PC-9 (cell line): ENCODE measurements around the gene NR2F1-AS1. TPM values are rescaled to one million over a fixed set of nuclear protein-coding genes. Genes with fewer than 3 reads are reported as not detected.
"Not testable (repeated sequence)": the region's sequence is repeated elsewhere in the genome, so short reads cannot be mapped to it uniquely, and the experiment has no call there.

Experiments used
- BruUV-seq: library from RNA; stranded (reverse); fragments of 400-500 nt; replicated peaks from 2 replicates; lab custom pipeline; 2021; lab: Mats Ljungman, UMichigan
- CTCF ChIA-PET: fragments of 300-600 bp; sonication (Branson Sonifier 250); formaldehyde crosslinking; loops from one replicate; lab custom pipeline; 2022; ENCODE audit warnings: antibody characterized with exemption; lab: Charles Lee
- POLR2A ChIA-PET: fragments of 300-600 bp; sonication (Branson Sonifier 250); formaldehyde crosslinking; loops from one replicate; lab custom pipeline; 2022; ENCODE audit warnings: antibody characterized with exemption; ENCODE audit not compliant: unreplicated experiment; lab: Charles Lee
- DNase-seq, 2 experiments: peaks; one replicate each; pipeline versions ENCODE4 v3.0.0 to v3.0.0-alpha.2; 2015 to 2022; ENCODE audit warnings: mixed read lengths in 1 of 2
- H2AFZ ChIP-seq: fragments of 200-600 bp; sonication (generic); 2 replicates; pipeline ENCODE4 v1.8.1; 2017; ENCODE audit warnings: antibody characterized with exemption
- H3F3A ChIP-seq: fragments of 200-600 bp; sonication (generic); 2 replicates; pipeline ENCODE4 v1.8.1; 2017; ENCODE audit warnings: antibody characterized with exemption, mild to moderate bottlenecking, low read depth; ENCODE audit not compliant: insufficient read depth
- H3K27ac ChIP-seq: fragments of 200-600 bp; sonication (generic); 2 replicates; pipeline ENCODE4 v1.6.1; 2016; ENCODE audit warnings: mixed run types
- H3K27me3 ChIP-seq: fragments of 200-600 bp; sonication (generic); 2 replicates; pipeline ENCODE4 v1.6.1; 2016; ENCODE audit warnings: low read depth, mixed run types; ENCODE audit not compliant: insufficient read depth
- H3K36me3 ChIP-seq: fragments of 200-600 bp; sonication (generic); 2 replicates; pipeline ENCODE4 v1.6.1; 2016; ENCODE audit warnings: low read depth, mixed run types
- H3K4me1 ChIP-seq: fragments of 200-600 bp; sonication (generic); replicated peaks from 2 replicates; pipeline ENCODE4 v1.6.1; 2016; ENCODE audit warnings: mixed run types; ENCODE audit not compliant: insufficient read depth
- H3K4me2 ChIP-seq: fragments of 200-600 bp; sonication (generic); 2 replicates; pipeline ENCODE4 v1.6.1; 2017; ENCODE audit warnings: mixed run types
- H3K4me3 ChIP-seq: fragments of 200-600 bp; sonication (generic); 2 replicates; pipeline ENCODE4 v1.6.1; 2016; ENCODE audit warnings: mixed run types
- H3K79me2 ChIP-seq: fragments of 200-600 bp; sonication (generic); 2 replicates; pipeline ENCODE4 v1.6.1; 2017; ENCODE audit warnings: low read depth, mixed run types
- H3K9me2 ChIP-seq: fragments of 200-600 bp; sonication (generic); 2 replicates; pipeline ENCODE4 v1.8.1; 2017; ENCODE audit warnings: mild to moderate bottlenecking; ENCODE audit not compliant: insufficient read depth
- H3K9me3 ChIP-seq: fragments of 200-600 bp; sonication (generic); 2 replicates; pipeline ENCODE4 v1.8.1; 2016; ENCODE audit warnings: low read depth; ENCODE audit not compliant: insufficient read depth
- H4K20me1 ChIP-seq: fragments of 200-600 bp; sonication (generic); 2 replicates; pipeline ENCODE4 v1.8.1; 2017; ENCODE audit not compliant: insufficient read depth
- EZH2 ChIP-seq: fragments of 200-600 bp; sonication (generic); IDR thresholded peaks from 2 replicates; pipeline ENCODE4 v1.8.0; 2017; ENCODE audit warnings: antibody characterized with exemption, low read depth
- intact Hi-C: fragments of 100-400 bp; cut with micrococcal nuclease; formaldehyde crosslinking; loops from one replicate; pipeline ENCODE4 v1.10.0; 2022; ENCODE audit not compliant: unreplicated experiment
- total RNA-seq: library from RNA; stranded (reverse); gene quantifications from 2 replicates; pipeline ENCODE4 v1.2.3, GENCODE V29; 2021
- TF ChIP-seq, protein P1 (sequence below): fragments of 200-600 bp; sonication (generic); conservative IDR thresholded peaks from 2 replicates; pipeline ENCODE4 v1.6.1; 2017; ENCODE audit warnings: mixed run types, antibody characterized with exemption, mild to moderate bottlenecking, moderate library complexity

The NR2F1-AS1 gene
- total RNA-seq, 1 experiment from 2014 or later = 6.0 TPM

DNA sequence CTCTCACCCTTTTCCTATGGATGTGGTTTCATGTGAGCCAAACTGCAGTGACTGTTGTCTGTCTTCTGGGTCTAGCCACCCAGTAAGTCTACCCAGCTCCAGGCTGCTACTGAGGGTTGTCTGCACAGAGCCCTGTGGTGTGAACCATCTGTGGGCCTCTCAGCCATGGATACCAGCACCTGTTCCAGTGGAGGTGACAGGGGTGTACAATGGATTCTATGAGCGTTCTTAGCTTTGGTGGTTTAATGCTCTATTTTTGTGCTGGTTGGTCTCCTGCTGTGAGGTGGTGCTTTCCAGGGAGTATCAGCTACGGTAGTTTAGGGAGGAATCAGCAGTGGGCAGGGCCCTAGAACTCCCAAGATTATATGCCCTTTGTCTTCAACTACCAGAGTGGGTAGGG, 186.7 kb downstream of the NR2F1-AS1 start:
- H3K9me2 ChIP-seq = no peaks in the 10 kb centered on the region
- intact Hi-C loops = no loop called here
- H3K27me3 ChIP-seq = no peaks in the 10 kb centered on the region
- H3K4me3 ChIP-seq = no peak overlapping the region
- H3F3A ChIP-seq = no peaks in the 10 kb centered on the region
- H3K79me2 ChIP-seq = no peaks in the 10 kb centered on the region
- H3K4me1 ChIP-seq = no peaks in the 10 kb centered on the region
- H3K27ac ChIP-seq = no peak overlapping the region
- DNase-seq = no peak
- H3K36me3 ChIP-seq = no peaks in the 10 kb centered on the region
- no peak overlapping the region for H2AFZ ChIP-seq
- CTCF ChIA-PET = no interaction called here
- no peak for TF ChIP-seq EZH2
- TF ChIP-seq, protein P1, sequence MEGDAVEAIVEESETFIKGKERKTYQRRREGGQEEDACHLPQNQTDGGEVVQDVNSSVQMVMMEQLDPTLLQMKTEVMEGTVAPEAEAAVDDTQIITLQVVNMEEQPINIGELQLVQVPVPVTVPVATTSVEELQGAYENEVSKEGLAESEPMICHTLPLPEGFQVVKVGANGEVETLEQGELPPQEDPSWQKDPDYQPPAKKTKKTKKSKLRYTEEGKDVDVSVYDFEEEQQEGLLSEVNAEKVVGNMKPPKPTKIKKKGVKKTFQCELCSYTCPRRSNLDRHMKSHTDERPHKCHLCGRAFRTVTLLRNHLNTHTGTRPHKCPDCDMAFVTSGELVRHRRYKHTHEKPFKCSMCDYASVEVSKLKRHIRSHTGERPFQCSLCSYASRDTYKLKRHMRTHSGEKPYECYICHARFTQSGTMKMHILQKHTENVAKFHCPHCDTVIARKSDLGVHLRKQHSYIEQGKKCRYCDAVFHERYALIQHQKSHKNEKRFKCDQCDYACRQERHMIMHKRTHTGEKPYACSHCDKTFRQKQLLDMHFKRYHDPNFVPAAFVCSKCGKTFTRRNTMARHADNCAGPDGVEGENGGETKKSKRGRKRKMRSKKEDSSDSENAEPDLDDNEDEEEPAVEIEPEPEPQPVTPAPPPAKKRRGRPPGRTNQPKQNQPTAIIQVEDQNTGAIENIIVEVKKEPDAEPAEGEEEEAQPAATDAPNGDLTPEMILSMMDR = no peak
- no TSS peak for BruUV-seq
- H3K9me3 ChIP-seq = peaks cover 8% of the 10 kb centered on the region; the same call in 1 of the 2 replicates
- no peak overlapping the region for H3K4me2 ChIP-seq
- POLR2A ChIA-PET = no interaction called here
- H4K20me1 ChIP-seq = no peaks in the 10 kb centered on the region

DNA sequence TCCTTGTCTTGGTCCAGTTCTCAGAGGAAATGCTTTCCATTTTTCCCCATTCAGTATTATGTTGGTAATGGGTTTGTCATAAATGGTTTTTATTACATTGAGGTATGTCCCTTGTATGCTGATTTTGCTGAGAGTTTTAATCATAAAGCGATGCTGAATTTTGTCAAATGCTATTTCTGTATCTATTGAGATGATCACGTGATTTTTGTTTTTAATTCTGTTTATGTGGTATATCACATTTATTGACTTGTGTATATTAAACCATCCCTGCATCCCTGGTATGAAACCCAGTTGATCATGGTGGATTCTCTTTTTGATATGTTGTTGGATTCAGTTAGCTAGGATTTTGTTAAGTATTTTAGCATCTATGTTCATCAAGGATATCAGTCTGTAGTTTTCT, 189.8 kb downstream of the NR2F1-AS1 start:
- H3K9me3 ChIP-seq, H3K4me2 ChIP-seq, CTCF ChIA-PET, H2AFZ ChIP-seq, H3K27ac ChIP-seq, H3K9me2 ChIP-seq, H3K36me3 ChIP-seq, H3K4me3 ChIP-seq, H3K79me2 ChIP-seq, H3K4me1 ChIP-seq, DNase-seq, POLR2A ChIA-PET, H4K20me1 ChIP-seq, BruUV-seq, intact Hi-C loops, H3F3A ChIP-seq, H3K27me3 ChIP-seq: not testable (repeated sequence)

DNA sequence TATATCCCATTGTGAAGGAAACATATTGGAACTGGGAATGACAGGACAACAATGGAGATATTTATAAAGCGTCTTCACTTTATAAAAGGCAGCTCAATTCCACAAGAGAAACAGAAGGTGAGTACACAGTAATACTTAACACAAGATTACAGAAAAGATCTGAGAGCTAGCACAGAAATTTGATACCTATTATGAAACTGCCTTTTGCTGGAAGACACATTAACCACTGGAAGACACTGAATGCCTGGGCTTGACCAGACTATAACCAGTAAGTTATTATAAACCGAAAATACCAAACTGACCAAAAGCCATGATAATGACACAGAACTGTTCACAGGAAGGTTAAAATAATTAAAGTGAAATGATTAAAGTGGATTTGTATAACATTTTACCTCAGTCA, 195.4 kb downstream of the NR2F1-AS1 start:
- no peaks in the 10 kb centered on the region; the same call in 1 of the 2 replicates for H3K9me3 ChIP-seq
- H3K79me2 ChIP-seq = no peaks in the 10 kb centered on the region
- BruUV-seq = no TSS peak
- H2AFZ ChIP-seq = no peak overlapping the region
- no peaks in the 10 kb centered on the region for H3K36me3 ChIP-seq
- intact Hi-C loops = no loop called here
- TF ChIP-seq, protein P1 = no peak
- no peak for TF ChIP-seq EZH2
- H3K27ac ChIP-seq = no peak overlapping the region
- H3K4me3 ChIP-seq = no peak overlapping the region
- H3K27me3 ChIP-seq = no peaks in the 10 kb centered on the region
- ChIA-PET POLR2A (no interaction called here), CTCF (no interaction called here)
- H3F3A ChIP-seq = no peaks in the 10 kb centered on the region
- H3K4me2 ChIP-seq = no peak overlapping the region
- H4K20me1 ChIP-seq = no peaks in the 10 kb centered on the region
- no peak for DNase-seq
- H3K4me1 ChIP-seq = no peaks in the 10 kb centered on the region
- H3K9me2 ChIP-seq = no peaks in the 10 kb centered on the region

DNA sequence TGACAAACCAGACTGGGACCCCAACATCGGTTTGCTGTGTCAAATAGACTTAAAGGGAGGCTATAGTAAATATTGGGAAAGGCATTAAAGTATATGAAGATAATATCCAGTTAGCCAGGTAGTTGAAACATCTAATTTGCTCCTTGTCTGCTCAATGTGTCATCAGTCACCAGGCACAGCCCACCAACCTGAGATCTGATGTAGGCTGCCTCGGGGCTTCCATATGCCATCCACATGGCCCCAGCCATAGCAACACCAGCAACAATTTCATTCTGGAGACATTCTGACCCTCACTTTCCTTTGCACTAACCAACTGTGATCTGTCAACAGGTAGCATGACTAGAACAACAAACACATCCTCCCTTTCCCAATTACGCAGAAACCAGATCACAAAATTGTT, 196.0 kb downstream of the NR2F1-AS1 start:
- TF ChIP-seq EZH2 = no peak
- TF ChIP-seq, protein P1 = no peak

More for the DNA sequence above, 196.0 kb downstream of the NR2F1-AS1 start:
- CTCF ChIA-PET = no interaction called here
- no peaks in the 10 kb centered on the region for H3K36me3 ChIP-seq
- no TSS peak for BruUV-seq
- H3K9me2 ChIP-seq = no peaks in the 10 kb centered on the region
- H4K20me1 ChIP-seq = no peaks in the 10 kb centered on the region
- H3K4me2 ChIP-seq = no peak overlapping the region
- H3K27me3 ChIP-seq = no peaks in the 10 kb centered on the region
- no peaks in the 10 kb centered on the region for H3K4me1 ChIP-seq
- H3K27ac ChIP-seq = no peak overlapping the region
- DNase-seq = no peak
- H3K9me3 ChIP-seq = no peaks in the 10 kb centered on the region; the same call in 1 of the 2 replicates
- POLR2A ChIA-PET = no interaction called here
- no peak overlapping the region for H2AFZ ChIP-seq
- H3F3A ChIP-seq = no peaks in the 10 kb centered on the region
- no peaks in the 10 kb centered on the region for H3K79me2 ChIP-seq
- H3K4me3 ChIP-seq = no peak overlapping the region
- intact Hi-C loops = no loop called here
